GM12878 (cell line): ENCODE data around the gene FCER1G. TPM values are rescaled to one million over a fixed set of nuclear protein-coding genes. Genes with fewer than 3 reads are reported as not detected.

Experiments used
- PKNOX1 ChIP-seq: fragments of 450-650 bp; IDR thresholded peaks from 2 replicates; pipeline ENCODE4 v1.6.1; 2016; ENCODE audit warnings: mild to moderate bottlenecking
- TBL1XR1 ChIP-seq: IDR thresholded peaks from 2 replicates; pipeline ENCODE4 v1.6.1; 2012; ENCODE audit warnings: low read depth, low read length, improper control_type of control experiment
- ZNF592 ChIP-seq: fragments of 450-650 bp; IDR thresholded peaks from 2 replicates; pipeline ENCODE4 v1.6.1; 2017; ENCODE audit warnings: mild to moderate bottlenecking, moderate library complexity
- microRNA-seq: library from miRNA; unstranded; fragments of <30 nt; microRNA quantifications from one replicate; pipeline ENCODE4, GENCODE V29; 2018
- polyA plus RNA-seq, 11 experiments: library from polyadenylated mRNA; depleted of rRNA in 4 of 11; unstranded in 6 of 11; stranded (reverse) in 5 of 11; fragments of >200 nt; fragmentation: Nextera tagmentation in 4 of 11; fragmentation: Illumina TruSeq in 1 of 11; extraction: Ambion mirVana in 4 of 11; extraction: Trizol in 1 of 11; gene quantifications; 1 replicate in 1 of 11; 2 replicates in 10 of 11; pipeline versions ENCODE4 v1.2.1 to v1.2.3, GENCODE V29; 2011 to 2016; ENCODE audit warnings: inconsistent platforms in 2 of 11, missing spikeins in 2 of 11, low read depth in 1 of 11
- total RNA-seq, 4 experiments: library from RNA; depleted of rRNA in 3 of 4; stranded (reverse); fragments of >200 nt in 3 of 4; fragmentation: Illumina TruSeq in 1 of 4; extraction: Trizol in 1 of 4; gene quantifications; 2 replicates each; pipeline versions ENCODE4 v1.2.1 to v1.2.3, GENCODE V29; 2013 to 2021

The FCER1G gene
- total and polyA plus RNA-seq, 10 of the 15 experiments (the other 5 are each of a cell fraction or from before 2014, with no cell fraction given) = 0.40 to 1.9 (median 0.89) TPM

- TF ChIP-seq ZNF592 (no peak), PKNOX1 (no peak), TBL1XR1 (no peak)
Observed at GRCh38 chr1:161267321-161267720, 52.2 kb downstream of the FCER1G start (continued).

Small RNAs within 50 kb of the gene (microRNA-seq; reads per million reads assigned to microRNA genes)
- gene MIR5187 = not detected

Other genes starting within 250 kb of the FCER1G start
Only the 7 nearest of the 22 such genes appear.
- gene B4GALT3, start 37.8 kb upstream of the FCER1G start, total RNA-seq (2014; rRNA removed) = 44.7 and 48.4 TPM in 2 replicates
- 27.7 and 30.1 TPM in 2 replicates for gene B4GALT3, start 37.8 kb upstream of the FCER1G start, total RNA-seq (2014; rRNA removed; fragmentation: Illumina TruSeq; extraction: Trizol)
- 36.5 and 40.2 TPM in 2 replicates for gene B4GALT3, start 37.8 kb upstream of the FCER1G start, total RNA-seq (2021)
- gene B4GALT3, start 37.8 kb upstream of the FCER1G start, polyA plus RNA-seq (2011; rRNA removed) = 13.4 and 28.8 TPM in 2 replicates
- gene B4GALT3, start 37.8 kb upstream of the FCER1G start, polyA plus RNA-seq (2014; fragmentation: Illumina TruSeq; extraction: Trizol) = 31.5 and 45.1 TPM in 2 replicates
- gene B4GALT3, start 37.8 kb upstream of the FCER1G start, polyA plus RNA-seq (2014; fragmentation: Nextera tagmentation; extraction: Ambion mirVana) = 10 to 100 TPM; 27.1 to 39.7 TPM
- 57.6 and 62.3 TPM in 2 replicates for gene B4GALT3, start 37.8 kb upstream of the FCER1G start, polyA plus RNA-seq (2014; rRNA removed)
- gene B4GALT3, start 37.8 kb upstream of the FCER1G start, polyA plus RNA-seq (2016; fragmentation: Nextera tagmentation; extraction: Ambion mirVana) = 10 to 100 TPM; 45.8 to 58.9 TPM
- 0.06 and 0.11 TPM in 2 replicates for gene ADAMTS4, start 16.2 kb upstream of the FCER1G start, total RNA-seq (2014; rRNA removed)
- 0.04 and 0.05 TPM in 2 replicates for gene ADAMTS4, start 16.2 kb upstream of the FCER1G start, total RNA-seq (2014; rRNA removed; fragmentation: Illumina TruSeq; extraction: Trizol)
- 0.05 and 0.13 TPM in 2 replicates for gene ADAMTS4, start 16.2 kb upstream of the FCER1G start, total RNA-seq (2021)
- 0.05 and 0.09 TPM in 2 replicates for gene ADAMTS4, start 16.2 kb upstream of the FCER1G start, polyA plus RNA-seq (2011; rRNA removed)
- gene ADAMTS4, start 16.2 kb upstream of the FCER1G start, polyA plus RNA-seq (2014; fragmentation: Illumina TruSeq; extraction: Trizol) = 0.01 and 0.02 TPM in 2 replicates
- under 1 TPM in 1 of 2 experiments, not detected in 1; 0.07 TPM for gene ADAMTS4, start 16.2 kb upstream of the FCER1G start, polyA plus RNA-seq (2014; fragmentation: Nextera tagmentation; extraction: Ambion mirVana)
- 0.05 and 0.06 TPM in 2 replicates for gene ADAMTS4, start 16.2 kb upstream of the FCER1G start, polyA plus RNA-seq (2014; rRNA removed)
- gene ADAMTS4, start 16.2 kb upstream of the FCER1G start, polyA plus RNA-seq (2016; fragmentation: Nextera tagmentation; extraction: Ambion mirVana) = under 1 TPM in 1 of 2 experiments, not detected in 1; 0.03 TPM
- gene NDUFS2, start 12.9 kb upstream of the FCER1G start, total RNA-seq (2014; rRNA removed) = 160 and 182 TPM in 2 replicates
- gene NDUFS2, start 12.9 kb upstream of the FCER1G start, total RNA-seq (2014; rRNA removed; fragmentation: Illumina TruSeq; extraction: Trizol) = 135 and 136 TPM in 2 replicates
- 78.7 and 79.9 TPM in 2 replicates for gene NDUFS2, start 12.9 kb upstream of the FCER1G start, total RNA-seq (2021)
- 154 and 186 TPM in 2 replicates for gene NDUFS2, start 12.9 kb upstream of the FCER1G start, polyA plus RNA-seq (2011; rRNA removed)
- gene NDUFS2, start 12.9 kb upstream of the FCER1G start, polyA plus RNA-seq (2014; fragmentation: Illumina TruSeq; extraction: Trizol) = 135 and 147 TPM in 2 replicates
- 10 to 100 TPM; 66.5 to 93.9 TPM for gene NDUFS2, start 12.9 kb upstream of the FCER1G start, polyA plus RNA-seq (2014; fragmentation: Nextera tagmentation; extraction: Ambion mirVana)
- 186 and 190 TPM in 2 replicates for gene NDUFS2, start 12.9 kb upstream of the FCER1G start, polyA plus RNA-seq (2014; rRNA removed)
- 100 to 1,000 TPM; 203 to 215 TPM for gene NDUFS2, start 12.9 kb upstream of the FCER1G start, polyA plus RNA-seq (2016; fragmentation: Nextera tagmentation; extraction: Ambion mirVana)
- gene APOA2, start 8.3 kb downstream of the FCER1G start, total RNA-seq (2014; rRNA removed) = not detected in 2 replicates
- not detected in 2 replicates for gene APOA2, start 8.3 kb downstream of the FCER1G start, total RNA-seq (2014; rRNA removed; fragmentation: Illumina TruSeq; extraction: Trizol)
- gene APOA2, start 8.3 kb downstream of the FCER1G start, total RNA-seq (2021) = 1.9 and 2.4 TPM in 2 replicates
- gene APOA2, start 8.3 kb downstream of the FCER1G start, polyA plus RNA-seq (2011; rRNA removed) = not detected in 2 replicates
- not detected in 2 replicates for gene APOA2, start 8.3 kb downstream of the FCER1G start, polyA plus RNA-seq (2014; fragmentation: Illumina TruSeq; extraction: Trizol)
- not detected for gene APOA2, start 8.3 kb downstream of the FCER1G start, polyA plus RNA-seq (2014; fragmentation: Nextera tagmentation; extraction: Ambion mirVana)
- gene APOA2, start 8.3 kb downstream of the FCER1G start, polyA plus RNA-seq (2014; rRNA removed) = not detected in 2 replicates
- gene APOA2, start 8.3 kb downstream of the FCER1G start, polyA plus RNA-seq (2016; fragmentation: Nextera tagmentation; extraction: Ambion mirVana) = not detected
- 16.6 and 17.5 TPM in 2 replicates for gene TOMM40L, start 10.8 kb downstream of the FCER1G start, total RNA-seq (2014; rRNA removed)
- 15.3 and 15.5 TPM in 2 replicates for gene TOMM40L, start 10.8 kb downstream of the FCER1G start, total RNA-seq (2014; rRNA removed; fragmentation: Illumina TruSeq; extraction: Trizol)
- gene TOMM40L, start 10.8 kb downstream of the FCER1G start, total RNA-seq (2021) = 18.1 and 21.6 TPM in 2 replicates
- gene TOMM40L, start 10.8 kb downstream of the FCER1G start, polyA plus RNA-seq (2011; rRNA removed) = 8.3 and 10.6 TPM in 2 replicates
- 16.5 and 18.5 TPM in 2 replicates for gene TOMM40L, start 10.8 kb downstream of the FCER1G start, polyA plus RNA-seq (2014; fragmentation: Illumina TruSeq; extraction: Trizol)
- 1 to 10 TPM; 5.9 to 10.0 TPM for gene TOMM40L, start 10.8 kb downstream of the FCER1G start, polyA plus RNA-seq (2014; fragmentation: Nextera tagmentation; extraction: Ambion mirVana)
- 18.6 and 21.1 TPM in 2 replicates for gene TOMM40L, start 10.8 kb downstream of the FCER1G start, polyA plus RNA-seq (2014; rRNA removed)
- 10 to 100 TPM; 12.5 to 16.0 TPM for gene TOMM40L, start 10.8 kb downstream of the FCER1G start, polyA plus RNA-seq (2016; fragmentation: Nextera tagmentation; extraction: Ambion mirVana)
- not detected in 2 replicates for gene NR1I3, start 22.9 kb downstream of the FCER1G start, total RNA-seq (2014; rRNA removed)
- not detected in 2 replicates for gene NR1I3, start 22.9 kb downstream of the FCER1G start, total RNA-seq (2014; rRNA removed; fragmentation: Illumina TruSeq; extraction: Trizol)
- gene NR1I3, start 22.9 kb downstream of the FCER1G start, total RNA-seq (2021) = not detected in 2 replicates
- gene NR1I3, start 22.9 kb downstream of the FCER1G start, polyA plus RNA-seq (2011; rRNA removed) = not detected in 2 replicates
- not detected in 2 replicates for gene NR1I3, start 22.9 kb downstream of the FCER1G start, polyA plus RNA-seq (2014; fragmentation: Illumina TruSeq; extraction: Trizol)
- under 1 TPM in 1 of 2 experiments, not detected in 1; 0.24 TPM for gene NR1I3, start 22.9 kb downstream of the FCER1G start, polyA plus RNA-seq (2014; fragmentation: Nextera tagmentation; extraction: Ambion mirVana)
- not detected in 2 replicates for gene NR1I3, start 22.9 kb downstream of the FCER1G start, polyA plus RNA-seq (2014; rRNA removed)
- gene NR1I3, start 22.9 kb downstream of the FCER1G start, polyA plus RNA-seq (2016; fragmentation: Nextera tagmentation; extraction: Ambion mirVana) = under 1 TPM; 0.13 to 0.52 TPM
- gene PCP4L1, start 43.5 kb downstream of the FCER1G start, total RNA-seq (2014; rRNA removed) = 3.5 and 3.6 TPM in 2 replicates
- gene PCP4L1, start 43.5 kb downstream of the FCER1G start, total RNA-seq (2014; rRNA removed; fragmentation: Illumina TruSeq; extraction: Trizol) = 2.2 and 2.7 TPM in 2 replicates
- 2.7 and 3.6 TPM in 2 replicates for gene PCP4L1, start 43.5 kb downstream of the FCER1G start, total RNA-seq (2021)
- gene PCP4L1, start 43.5 kb downstream of the FCER1G start, polyA plus RNA-seq (2011; rRNA removed) = 3.0 and 4.7 TPM in 2 replicates
- 4.0 and 6.0 TPM in 2 replicates for gene PCP4L1, start 43.5 kb downstream of the FCER1G start, polyA plus RNA-seq (2014; fragmentation: Illumina TruSeq; extraction: Trizol)
- gene PCP4L1, start 43.5 kb downstream of the FCER1G start, polyA plus RNA-seq (2014; fragmentation: Nextera tagmentation; extraction: Ambion mirVana) = 1 to 10 TPM; 1.0 to 1.1 TPM
- gene PCP4L1, start 43.5 kb downstream of the FCER1G start, polyA plus RNA-seq (2014; rRNA removed) = 4.8 and 5.2 TPM in 2 replicates
- 1 to 10 TPM; 2.4 to 3.0 TPM for gene PCP4L1, start 43.5 kb downstream of the FCER1G start, polyA plus RNA-seq (2016; fragmentation: Nextera tagmentation; extraction: Ambion mirVana)